A549 (cell line): ENCODE measurements around the gene HNRNPK.

Experiments used
- CTCF ChIP-seq: fragments of >200 bp; sonication (Bioruptor Twin); formaldehyde crosslinking; IDR thresholded peaks from 3 replicates; pipeline ENCODE4 v1.5.1; 2016
- EP300 ChIP-seq, 2 experiments: fragments of >200 bp; sonication (Bioruptor Twin); formaldehyde crosslinking; IDR thresholded peaks; 2 replicates in 1 of 2; 3 replicates in 1 of 2; pipeline ENCODE4 v1.6.1; 2016 to 2017
- HOXB13 ChIP-seq: fragments of 250-450 bp; sonication (Bioruptor Pico); IDR thresholded peaks from 2 replicates; pipeline ENCODE4 v1.5.0; 2020; ENCODE audit warnings: low read depth, mild to moderate bottlenecking, moderate library complexity
- NFE2L2 ChIP-seq: fragments of 150-350 bp; conservative IDR thresholded peaks from 2 replicates; pipeline ENCODE4 v1.6.1; 2014; ENCODE audit warnings: low read length
- NR3C1 ChIP-seq: fragments of >200 bp; sonication (Bioruptor Twin); formaldehyde crosslinking; IDR thresholded peaks from 3 replicates; pipeline ENCODE4 v1.6.1; 2017
- POLR2A ChIP-seq: IDR thresholded peaks from 2 replicates; pipeline ENCODE4 v1.6.1; 2012; ENCODE audit warnings: mild to moderate bottlenecking, low read length
- RFX5 ChIP-seq: fragments of 450-650 bp; IDR thresholded peaks from 2 replicates; pipeline ENCODE4 v1.7.1; 2014; ENCODE audit warnings: antibody characterized with exemption, mild to moderate bottlenecking, moderate library complexity
- ZC3H11A ChIP-seq: fragments of 450-650 bp; IDR thresholded peaks from 2 replicates; pipeline ENCODE4 v1.6.1; 2014; ENCODE audit warnings: antibody characterized with exemption, mild to moderate bottlenecking
- ZNF302 ChIP-seq: fragments of 250-450 bp; sonication (Bioruptor Pico); IDR thresholded peaks from 2 replicates; pipeline ENCODE4 v1.9.0; 2021; ENCODE audit warnings: inconsistent platforms, mild to moderate bottlenecking, moderate library complexity
- TF ChIP-seq, protein P1 (sequence below): fragments of >200 bp; sonication (Bioruptor Twin); formaldehyde crosslinking; IDR thresholded peaks from 3 replicates; pipeline ENCODE4 v1.6.1; 2016

DNA sequence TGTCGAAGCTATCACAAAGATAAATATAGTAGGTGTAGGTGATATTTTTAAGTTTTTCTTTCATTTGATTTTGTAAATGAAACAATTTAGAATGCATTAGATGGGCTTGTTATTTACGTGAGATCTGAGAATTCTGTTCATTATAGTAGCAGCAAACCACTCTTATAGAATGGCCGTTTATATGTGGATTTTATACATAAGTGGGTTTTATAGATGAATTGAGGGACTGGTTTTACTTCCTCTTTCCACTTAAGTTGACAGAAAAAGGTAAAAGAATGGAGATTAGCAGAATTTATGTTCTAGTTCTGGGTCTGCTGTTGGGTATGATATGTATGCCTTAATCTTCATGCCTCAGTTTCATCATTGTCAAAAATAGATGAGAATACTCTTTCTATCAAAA is 6.2 kb upstream of the HNRNPK start:
- TF ChIP-seq CTCF (no peak), ZNF302 (no peak), NFE2L2 (no peak), NR3C1 (no peak), ZC3H11A (no peak), POLR2A (no peak), EP300 (IDR thresholded peaks at IDR 0.05) (no peak), HOXB13 (no peak), RFX5 (no peak)
- TF ChIP-seq, protein P1, sequence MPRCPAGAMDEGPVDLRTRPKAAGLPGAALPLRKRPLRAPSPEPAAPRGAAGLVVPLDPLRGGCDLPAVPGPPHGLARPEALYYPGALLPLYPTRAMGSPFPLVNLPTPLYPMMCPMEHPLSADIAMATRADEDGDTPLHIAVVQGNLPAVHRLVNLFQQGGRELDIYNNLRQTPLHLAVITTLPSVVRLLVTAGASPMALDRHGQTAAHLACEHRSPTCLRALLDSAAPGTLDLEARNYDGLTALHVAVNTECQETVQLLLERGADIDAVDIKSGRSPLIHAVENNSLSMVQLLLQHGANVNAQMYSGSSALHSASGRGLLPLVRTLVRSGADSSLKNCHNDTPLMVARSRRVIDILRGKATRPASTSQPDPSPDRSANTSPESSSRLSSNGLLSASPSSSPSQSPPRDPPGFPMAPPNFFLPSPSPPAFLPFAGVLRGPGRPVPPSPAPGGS: no peak
